ENCODE measurements around the gene PAGE1.
"Not testable (repeated sequence)": the region's sequence is repeated elsewhere in the genome, so short reads cannot be mapped to it uniquely, and the experiment has no call there.

The PAGE1 gene, protein sequence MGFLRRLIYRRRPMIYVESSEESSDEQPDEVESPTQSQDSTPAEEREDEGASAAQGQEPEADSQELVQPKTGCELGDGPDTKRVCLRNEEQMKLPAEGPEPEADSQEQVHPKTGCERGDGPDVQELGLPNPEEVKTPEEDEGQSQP

GRCh38 chrX:49695276-49696180 lies at the start of gene PAGE1:
Gene PAGE1, minus strand, starts transcription at chrX:49695984. Its CDS starts 1,214 bp downstream, at chrX:49694770.
- no peak for DNase-seq

- not testable (repeated sequence) for DNase-seq
Measured at GRCh38 chrX:49741501-49741900, 45.7 kb upstream of the PAGE1 start.

- no peak for DNase-seq
Measured at GRCh38 chrX:49727847-49728246, 32.1 kb upstream of the PAGE1 start.

DNA sequence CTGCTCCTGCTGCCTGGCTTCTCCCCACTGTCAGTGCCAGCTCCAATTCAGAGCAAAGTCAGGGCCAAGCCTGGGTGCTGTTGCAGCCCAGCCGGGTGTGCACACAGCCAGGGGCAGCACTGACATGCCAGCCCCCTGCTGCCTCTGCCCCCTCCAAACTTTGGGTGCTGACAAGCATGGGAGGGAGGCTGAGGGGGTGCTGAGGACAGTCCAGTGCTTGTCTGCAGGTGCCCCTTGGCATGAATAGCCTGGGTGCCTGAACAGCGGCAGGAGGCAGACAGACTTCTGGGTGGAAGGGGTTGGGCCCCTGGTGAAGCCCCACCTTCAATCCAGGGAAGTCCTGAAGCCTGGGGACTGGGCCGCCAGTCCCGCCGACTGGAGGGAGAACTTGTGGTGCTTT lies 31.2 kb upstream of the PAGE1 start:
- no peak for DNase-seq

GRCh38 chrX:49725923-49726904 lies 30.4 kb upstream of the PAGE1 start:
- DNase-seq: no peak

- no peak for DNase-seq
Measured at GRCh38 chrX:49725401-49725800, 29.6 kb upstream of the PAGE1 start.

GRCh38 chrX:49720106-49720505 lies 24.3 kb upstream of the PAGE1 start:
- not testable (repeated sequence) for DNase-seq

DNA sequence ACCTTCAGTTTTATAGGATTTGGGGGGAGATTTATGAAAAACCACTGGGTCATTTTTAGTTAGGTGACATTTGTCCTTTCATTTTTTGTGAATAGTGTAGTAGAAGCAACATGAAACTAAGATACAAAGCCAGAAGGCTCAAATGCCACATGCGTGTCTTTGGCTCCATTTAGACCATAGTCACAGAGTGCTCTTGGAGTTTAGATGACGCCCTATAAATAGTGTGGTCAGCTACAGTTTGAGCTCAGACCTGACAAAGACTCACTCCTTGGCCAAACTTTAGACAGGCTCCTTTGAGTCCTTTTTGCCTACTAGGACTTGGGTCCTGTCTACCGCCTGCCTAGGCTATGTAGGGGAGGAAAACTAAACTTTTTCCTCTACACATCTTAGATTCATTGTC lies 16.8 kb upstream of the PAGE1 start:
- no peak for DNase-seq

GRCh38 chrX:49710744-49711319 lies 15.0 kb upstream of the PAGE1 start:
- DNase-seq: no peak

GRCh38 chrX:49704691-49705404 lies 9.1 kb upstream of the PAGE1 start:
- no peak for DNase-seq

- DNase-seq: no peak
Measured at GRCh38 chrX:49701933-49702332, 6.1 kb upstream of the PAGE1 start.

DNA sequence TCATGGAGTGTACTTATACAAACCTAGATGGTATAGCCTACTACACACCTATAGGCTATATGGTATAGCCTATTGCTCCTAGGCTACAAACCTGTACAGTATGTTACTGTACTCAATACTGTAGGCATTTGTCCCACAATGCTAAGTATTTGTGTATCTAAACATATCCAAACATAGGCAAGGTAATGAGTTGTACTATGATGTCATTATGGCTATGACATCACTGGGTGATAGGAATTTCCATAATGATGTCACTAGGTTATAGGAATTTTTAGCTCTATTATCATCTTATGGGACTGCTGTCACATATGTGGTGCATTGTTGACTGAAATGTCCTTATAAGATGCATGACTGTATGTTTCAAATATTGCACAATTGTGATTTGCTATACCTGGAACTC lies 5.5 kb upstream of the PAGE1 start:
- DNase-seq: no peak

DNA sequence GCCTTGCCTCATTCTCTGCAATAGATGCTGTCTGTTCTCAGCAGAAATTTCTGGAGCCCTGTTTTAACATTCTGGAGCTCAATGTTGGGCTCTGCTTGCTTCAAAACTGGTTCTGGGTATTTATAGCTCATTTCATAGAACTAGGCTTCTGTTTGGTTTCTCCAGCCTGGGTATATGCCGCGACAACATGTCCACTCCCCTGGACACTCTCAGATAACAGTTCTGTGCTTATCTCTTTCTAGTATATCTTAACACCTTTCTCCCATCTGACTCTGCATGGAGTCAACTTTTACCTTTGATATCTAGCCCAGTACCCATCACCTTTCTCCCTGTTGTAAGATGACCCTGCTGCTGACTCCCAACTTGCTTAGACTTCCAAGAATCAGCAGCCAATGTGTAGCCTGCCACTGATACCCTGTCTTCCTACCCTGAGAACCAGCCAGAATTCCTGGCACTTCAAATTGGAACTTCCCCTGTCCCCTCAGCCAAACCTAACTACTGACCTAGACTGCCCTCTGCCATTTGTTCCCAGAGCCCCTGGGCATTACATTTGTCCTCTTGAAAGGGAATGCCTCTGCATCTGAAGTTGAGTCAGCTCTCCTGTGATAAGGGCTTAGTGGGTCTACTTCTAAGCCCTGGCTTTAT lies 20.6 kb downstream of the PAGE1 start:
- DNase-seq: no peak

DNA sequence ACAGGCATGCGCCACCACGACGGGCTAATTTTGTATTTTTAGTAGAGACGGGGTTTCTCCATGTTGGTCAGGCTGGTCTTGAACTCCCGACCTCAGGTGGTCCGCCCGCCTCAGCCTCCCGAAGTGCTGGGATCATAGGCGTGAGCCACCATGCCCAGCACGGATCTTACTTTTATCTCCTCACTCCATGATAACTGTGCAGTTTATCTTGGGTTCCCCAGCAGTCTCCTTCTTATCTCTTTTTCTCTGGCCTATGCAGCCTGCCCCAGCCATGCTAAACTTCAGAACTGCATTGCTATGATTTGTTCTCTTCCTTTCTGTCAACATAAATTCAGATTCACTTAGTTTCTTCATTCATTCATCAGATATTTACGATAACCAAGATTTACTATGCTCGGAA lies 22.4 kb downstream of the PAGE1 start:
- DNase-seq: no peak

- no peak for DNase-seq
Measured at GRCh38 chrX:49664824-49665223, 31.0 kb downstream of the PAGE1 start.

- DNase-seq: no peak
Measured at GRCh38 chrX:49661881-49662280, 33.9 kb downstream of the PAGE1 start.

- DNase-seq: no peak
Measured at GRCh38 chrX:49659771-49660170, 36.0 kb downstream of the PAGE1 start.

GRCh38 chrX:49656533-49656932 lies 39.3 kb downstream of the PAGE1 start:
- no peak for DNase-seq

DNA sequence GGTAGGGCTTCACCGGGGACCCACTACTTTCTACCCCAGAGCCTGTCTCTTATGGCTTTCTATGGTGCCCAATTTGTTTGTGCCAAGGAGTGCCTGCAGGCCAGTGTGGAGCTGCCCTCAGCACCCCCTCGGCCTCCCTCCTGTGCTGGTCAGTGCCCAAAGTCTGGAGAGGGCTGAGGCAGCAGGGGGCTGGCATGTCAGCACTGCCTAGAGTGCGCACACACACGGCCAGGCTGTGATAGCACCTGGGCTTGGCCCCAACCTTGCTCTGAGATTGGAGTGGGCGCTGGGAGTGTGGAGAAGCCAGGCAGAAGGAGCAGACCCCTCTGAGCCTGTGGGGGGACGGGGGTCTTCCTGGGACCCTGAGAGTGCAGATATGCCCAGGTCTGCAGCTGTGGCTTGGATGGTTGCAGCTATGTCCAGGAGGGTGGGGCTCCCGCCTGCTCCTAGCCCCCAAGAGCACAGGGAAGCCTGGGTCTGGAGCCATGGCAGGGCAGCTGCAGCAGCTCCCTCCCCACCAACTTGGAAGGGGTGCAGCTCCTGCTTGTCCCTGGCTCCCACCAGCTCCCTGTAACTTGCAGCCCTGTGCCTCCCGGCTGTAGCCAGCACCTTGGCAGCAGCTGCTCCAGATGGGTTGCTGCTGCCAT lies 50.7 kb downstream of the PAGE1 start:
- no peak for DNase-seq
